ENCODE measurements around the gene UMODL1.

UMODL1 gene

DNA sequence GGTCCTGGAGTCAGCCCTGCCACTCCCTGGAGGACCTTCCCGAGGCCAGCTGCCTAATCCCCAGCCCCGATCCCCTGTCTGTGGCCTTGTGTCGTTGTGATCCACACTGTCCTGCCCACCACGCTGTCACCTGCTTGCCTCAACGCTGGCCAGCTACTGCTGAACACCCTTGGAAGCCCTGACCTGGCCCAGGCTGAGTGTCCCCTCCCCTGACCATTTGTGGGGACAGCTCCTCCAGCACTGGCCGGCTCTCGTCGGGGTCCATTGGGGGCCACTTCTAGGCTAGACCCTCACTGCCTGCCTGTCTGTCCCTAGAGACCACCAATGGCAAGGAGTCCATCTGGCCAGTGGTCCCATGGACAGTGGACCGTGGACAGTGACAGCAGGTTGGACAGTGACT, 12.0 kb upstream of the UMODL1 start:
- peaks cover 16% of the 10 kb centered on the region for H3K9me3 Mint-ChIP-seq
- no peak for DNase-seq
- H3K4me3 Mint-ChIP-seq, result no peak overlapping the region
- peaks cover 45% of the 10 kb centered on the region for H3K27me3 Mint-ChIP-seq (ENCODE audit: low read depth, poor library complexity)
- H3K36me3 Mint-ChIP-seq (ENCODE audit: low read depth), result no peaks in the 10 kb centered on the region
- peaks cover 53% of the 10 kb centered on the region for H3K4me1 Mint-ChIP-seq
- TF ChIP-seq, protein P1, sequence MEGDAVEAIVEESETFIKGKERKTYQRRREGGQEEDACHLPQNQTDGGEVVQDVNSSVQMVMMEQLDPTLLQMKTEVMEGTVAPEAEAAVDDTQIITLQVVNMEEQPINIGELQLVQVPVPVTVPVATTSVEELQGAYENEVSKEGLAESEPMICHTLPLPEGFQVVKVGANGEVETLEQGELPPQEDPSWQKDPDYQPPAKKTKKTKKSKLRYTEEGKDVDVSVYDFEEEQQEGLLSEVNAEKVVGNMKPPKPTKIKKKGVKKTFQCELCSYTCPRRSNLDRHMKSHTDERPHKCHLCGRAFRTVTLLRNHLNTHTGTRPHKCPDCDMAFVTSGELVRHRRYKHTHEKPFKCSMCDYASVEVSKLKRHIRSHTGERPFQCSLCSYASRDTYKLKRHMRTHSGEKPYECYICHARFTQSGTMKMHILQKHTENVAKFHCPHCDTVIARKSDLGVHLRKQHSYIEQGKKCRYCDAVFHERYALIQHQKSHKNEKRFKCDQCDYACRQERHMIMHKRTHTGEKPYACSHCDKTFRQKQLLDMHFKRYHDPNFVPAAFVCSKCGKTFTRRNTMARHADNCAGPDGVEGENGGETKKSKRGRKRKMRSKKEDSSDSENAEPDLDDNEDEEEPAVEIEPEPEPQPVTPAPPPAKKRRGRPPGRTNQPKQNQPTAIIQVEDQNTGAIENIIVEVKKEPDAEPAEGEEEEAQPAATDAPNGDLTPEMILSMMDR (IDR thresholded peaks at IDR 0.05), result no peak
- no peak overlapping the region for H3K27ac Mint-ChIP-seq

DNA sequence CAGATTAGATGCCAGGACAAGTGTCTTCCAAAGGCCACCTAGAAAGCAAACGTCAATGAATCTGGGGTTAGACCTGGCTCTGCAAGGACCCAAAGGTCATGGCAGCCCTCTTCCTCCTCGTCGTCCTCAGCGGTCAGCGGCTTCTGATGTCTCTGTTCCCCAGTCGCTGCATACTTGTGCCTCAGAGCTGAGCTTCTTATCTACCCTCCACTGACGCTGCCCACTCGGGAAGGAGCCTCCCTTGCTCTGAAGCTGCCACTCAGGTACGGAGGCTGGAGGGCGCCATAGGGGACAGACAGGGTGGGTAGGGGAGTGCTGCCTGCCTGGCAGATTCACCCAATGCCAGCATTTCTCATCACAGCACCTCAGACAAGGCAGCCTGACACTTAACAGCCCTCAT, 11.4 kb upstream of the UMODL1 start:
- H3K36me3 Mint-ChIP-seq (ENCODE audit: low read depth), result no peaks in the 10 kb centered on the region
- TF ChIP-seq, protein P1 (IDR thresholded peaks at IDR 0.05), result no peak
- peaks cover 11% of the 10 kb centered on the region for H3K9me3 Mint-ChIP-seq
- H3K4me3 Mint-ChIP-seq, result no peak overlapping the region
- no peak overlapping the region for H3K27ac Mint-ChIP-seq
- peaks cover 41% of the 10 kb centered on the region for H3K27me3 Mint-ChIP-seq (ENCODE audit: low read depth, poor library complexity)
- DNase-seq, result no peak
- peaks cover 58% of the 10 kb centered on the region for H3K4me1 Mint-ChIP-seq

DNA sequence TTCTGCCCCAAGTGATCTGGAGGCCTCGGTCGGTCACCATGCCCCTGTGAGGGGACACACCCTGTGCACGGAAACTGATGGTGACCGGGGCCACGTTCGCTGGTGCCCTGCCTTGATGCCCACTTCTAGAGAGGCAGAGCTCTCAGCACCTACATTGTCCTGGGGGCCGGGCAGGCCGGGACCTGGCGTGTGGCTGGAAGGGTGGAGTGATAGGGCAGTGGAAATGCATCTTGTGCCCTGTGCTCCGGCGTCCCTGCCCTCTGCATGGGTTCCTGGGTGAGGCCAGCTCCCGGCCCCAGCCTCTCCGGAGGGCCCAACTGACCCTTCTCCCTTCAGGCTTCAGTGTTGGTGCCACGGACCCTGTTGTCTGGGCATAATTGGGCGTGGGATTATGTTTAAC, 11.0 kb upstream of the UMODL1 start:
- no peak for DNase-seq
- Mint-ChIP-seq H3K27me3 (ENCODE audit: low read depth, poor library complexity) (peaks cover 41% of the 10 kb centered on the region), H3K4me1 (peaks cover 58% of the 10 kb centered on the region), H3K4me3 (no peak overlapping the region), H3K27ac (no peak overlapping the region), H3K36me3 (ENCODE audit: low read depth) (no peaks in the 10 kb centered on the region), H3K9me3 (peaks cover 9% of the 10 kb centered on the region)
- TF ChIP-seq, protein P1 (IDR thresholded peaks at IDR 0.05), result no peak

DNA sequence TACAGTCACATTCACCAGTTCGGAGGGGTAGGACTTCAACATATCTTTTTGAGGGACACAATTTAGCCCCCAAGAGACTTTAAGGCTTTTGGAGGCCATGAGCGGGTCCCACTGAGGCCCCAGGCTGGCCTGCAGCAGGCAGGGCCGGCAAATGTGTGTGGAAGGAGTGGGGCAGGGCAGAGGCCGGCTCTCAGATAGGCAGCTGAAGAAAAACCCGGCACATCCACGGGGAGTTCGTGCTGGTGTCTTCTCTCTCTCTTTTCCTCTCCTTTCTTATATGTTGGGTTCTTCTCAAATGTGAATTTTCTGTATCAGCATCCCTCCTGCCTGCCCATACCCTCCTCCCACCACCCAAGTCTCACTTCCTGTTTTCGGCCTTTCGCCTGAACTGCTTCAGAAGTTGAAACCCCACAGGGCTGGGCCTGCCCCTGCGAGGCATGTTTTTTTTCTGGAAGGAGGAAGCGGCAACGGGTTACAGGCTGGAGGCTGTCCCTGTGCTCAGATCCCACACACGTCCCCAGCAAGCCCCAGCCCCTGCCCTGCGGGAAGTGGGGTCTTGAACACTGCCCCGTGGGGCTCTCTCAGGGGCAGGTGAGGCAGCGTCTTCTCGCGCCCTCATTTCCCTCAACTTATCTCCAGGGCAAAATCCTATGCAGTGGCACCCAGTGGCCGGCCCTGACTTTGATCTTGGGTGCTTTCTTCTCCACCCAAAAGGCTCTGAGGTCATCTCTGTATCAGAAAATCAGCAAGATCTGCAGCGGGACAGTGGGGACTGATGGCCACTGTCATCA, 9.7 kb upstream of the UMODL1 start:
- H3K9me3 Mint-ChIP-seq, result peaks cover 6% of the 10 kb centered on the region
- no peak for DNase-seq

DNA sequence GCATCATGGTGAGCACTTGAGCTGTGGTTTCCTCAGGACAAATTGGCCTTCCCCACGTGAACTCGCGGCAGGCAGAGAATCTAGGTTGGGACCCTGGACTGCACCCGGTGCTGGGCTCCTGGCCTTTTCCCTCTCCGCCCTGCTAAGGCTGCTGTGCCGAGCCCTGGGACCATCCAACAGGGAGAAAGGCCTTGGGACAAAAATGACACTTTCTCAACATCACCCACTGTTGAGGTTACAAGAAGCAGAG, 9.2 kb upstream of the UMODL1 start:
- Mint-ChIP-seq H3K4me1 (peaks cover 66% of the 10 kb centered on the region), H3K27me3 (ENCODE audit: low read depth, poor library complexity) (peaks cover 37% of the 10 kb centered on the region), H3K9me3 (peaks cover under 1% of the 10 kb centered on the region), H3K36me3 (ENCODE audit: low read depth) (no peaks in the 10 kb centered on the region), H3K27ac (no peak overlapping the region), H3K4me3 (no peak overlapping the region)
- no peak for DNase-seq
- TF ChIP-seq, protein P1 (IDR thresholded peaks at IDR 0.05), result no peak

More for the DNA sequence above, 9.7 kb upstream of the UMODL1 start:
- H3K4me3 Mint-ChIP-seq, result no peak overlapping the region
- TF ChIP-seq, protein P1 (IDR thresholded peaks at IDR 0.05), result no peak
- H3K4me1 Mint-ChIP-seq, result peaks cover 66% of the 10 kb centered on the region
- no peak overlapping the region for H3K27ac Mint-ChIP-seq
- no peaks in the 10 kb centered on the region for H3K36me3 Mint-ChIP-seq (ENCODE audit: low read depth)
- peaks cover 40% of the 10 kb centered on the region for H3K27me3 Mint-ChIP-seq (ENCODE audit: low read depth, poor library complexity)
